HK-2 (cell line): Measurements from ENCODE around the gene HDAC9.

Source experiments
- DNase-seq: peaks from one replicate; pipeline ENCODE4 v3.0.0-alpha.2; 2018; ENCODE audit not compliant: unreplicated experiment

HDAC9 gene

DNA sequence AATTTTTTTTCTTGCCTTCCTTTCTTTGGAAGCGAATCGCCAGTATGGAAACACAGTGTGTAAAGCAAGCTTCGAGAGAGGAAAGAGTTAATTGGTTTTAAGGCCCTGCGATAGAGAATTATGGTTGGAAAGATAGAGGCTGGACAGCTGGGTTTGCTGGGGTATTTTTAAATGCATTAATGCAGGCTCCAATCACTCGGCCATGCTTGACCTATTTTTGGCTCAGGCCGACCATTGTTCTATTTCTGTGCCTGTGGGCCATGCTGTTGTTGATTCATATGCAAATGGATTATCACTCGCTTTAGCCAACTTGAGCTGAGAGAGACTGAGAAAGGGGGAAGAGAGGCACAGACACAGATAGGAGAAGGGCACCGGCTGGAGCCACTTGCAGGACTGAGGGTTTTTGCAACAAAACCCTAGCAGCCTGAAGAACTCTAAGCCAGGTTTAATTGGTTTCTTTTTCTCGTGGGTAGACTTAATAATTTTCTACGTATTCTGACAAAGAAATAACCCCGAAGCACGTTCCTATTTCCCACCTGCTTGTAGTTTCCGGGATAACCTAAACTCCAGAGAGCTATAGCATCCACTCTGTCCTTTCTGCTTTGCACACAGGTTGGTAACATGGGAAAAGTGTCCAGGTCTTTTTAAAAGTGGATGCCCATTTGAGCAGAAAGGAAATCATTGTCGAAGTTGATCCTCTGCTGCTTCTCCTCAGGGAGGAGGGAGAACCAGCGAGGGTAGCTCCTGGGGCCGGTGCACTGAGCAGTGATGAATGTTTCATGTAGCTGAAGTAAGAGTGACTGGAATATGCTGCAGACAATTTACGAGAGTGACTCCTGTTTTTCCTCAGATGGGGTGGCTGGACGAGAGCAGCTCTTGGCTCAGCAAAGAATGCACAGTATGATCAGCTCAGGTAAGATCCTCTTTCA, at the start of gene HDAC9:
TSS of gene HDAC9 (plus strand) at position 338 of the 929 bp plus-strand sequence. CDS start at position 892, 554 bp downstream.
- DNase-seq = peak; percentile 25

DNA sequence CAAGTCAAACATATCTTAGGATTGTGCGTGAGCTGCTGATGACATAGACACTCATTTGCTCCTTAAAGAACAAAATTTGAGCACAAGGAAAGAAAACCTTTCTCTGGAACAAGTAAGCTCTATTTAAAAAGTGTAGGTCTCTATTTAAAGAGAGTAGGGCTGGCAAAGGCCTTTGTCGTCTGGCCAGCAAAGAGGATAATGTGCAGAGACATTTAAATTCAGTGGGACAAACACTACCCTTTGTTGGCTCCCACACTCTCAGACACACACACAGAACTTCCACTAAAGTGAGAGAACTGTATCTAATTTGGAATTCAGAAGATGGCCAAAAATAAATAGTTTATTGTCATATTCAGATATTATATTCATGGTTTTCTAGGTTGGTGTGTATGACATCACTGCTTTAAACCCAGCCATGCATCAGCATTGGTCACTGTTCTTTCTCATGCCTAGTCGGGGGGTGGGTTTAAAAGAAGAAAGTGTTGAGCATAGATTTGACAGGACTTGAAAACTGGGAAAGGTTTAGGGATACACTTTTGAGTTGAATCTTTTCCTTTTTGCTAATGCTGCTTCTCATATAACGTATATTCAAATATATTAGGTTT, 49.5 kb upstream of the HDAC9 start:
- no peak for DNase-seq

DNA sequence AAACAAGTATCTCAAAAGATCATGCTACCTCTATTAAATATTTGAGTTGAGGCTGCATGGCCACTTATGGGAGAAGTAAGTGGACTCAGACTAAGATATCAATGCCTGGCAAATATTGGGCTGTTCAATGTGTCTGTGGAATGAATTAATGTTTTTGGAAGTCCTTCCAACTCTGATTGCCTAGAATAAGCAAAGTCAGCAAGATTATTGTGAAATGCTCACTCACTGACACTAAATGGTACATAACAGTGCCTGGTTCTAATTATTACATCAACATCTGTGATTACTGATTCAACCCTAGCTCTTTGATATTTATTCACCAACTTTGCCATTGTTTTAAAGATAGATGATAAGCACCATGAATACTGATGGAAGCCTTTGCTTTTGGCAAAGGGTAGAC, 45.5 kb upstream of the HDAC9 start:
- DNase-seq = no peak

DNA sequence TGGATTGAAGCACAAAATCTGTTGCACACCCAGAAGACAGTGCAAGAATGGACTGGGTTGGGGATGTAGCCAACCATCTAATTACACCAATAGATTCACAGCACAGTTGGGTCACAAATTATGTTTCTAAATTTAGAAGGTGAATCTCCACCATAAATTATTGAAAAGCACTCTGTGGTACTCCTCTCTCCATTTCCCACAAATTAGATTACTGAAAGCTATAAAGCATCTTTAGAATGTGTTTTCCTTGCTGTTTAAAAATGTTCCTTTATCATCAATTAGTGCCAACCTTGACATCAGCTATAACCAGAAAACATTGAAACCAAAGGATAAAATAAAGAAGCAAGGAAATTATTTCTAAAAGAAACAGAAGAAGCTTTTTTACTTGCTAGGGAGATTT, 39.9 kb upstream of the HDAC9 start:
- DNase-seq = no peak

DNA sequence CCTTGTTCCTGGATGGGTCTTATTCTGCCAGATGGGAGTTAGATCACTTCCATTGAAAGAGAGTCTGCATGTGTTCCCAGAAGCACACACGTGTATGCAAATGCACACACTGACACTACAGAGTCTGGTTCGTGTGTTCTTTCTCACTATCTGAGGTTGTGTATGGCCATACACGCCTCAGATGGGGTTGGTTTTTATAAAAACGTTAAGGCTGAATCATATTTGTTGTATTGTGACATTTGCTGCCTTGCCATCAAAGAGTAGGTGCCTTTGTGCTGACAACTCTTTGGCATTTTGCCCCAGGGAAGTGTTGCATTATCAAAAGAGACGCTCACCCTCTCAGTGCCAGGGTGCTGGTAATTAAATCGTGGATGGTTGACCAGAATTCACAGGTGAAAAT, 37.7 kb upstream of the HDAC9 start:
- DNase-seq = no peak

DNA sequence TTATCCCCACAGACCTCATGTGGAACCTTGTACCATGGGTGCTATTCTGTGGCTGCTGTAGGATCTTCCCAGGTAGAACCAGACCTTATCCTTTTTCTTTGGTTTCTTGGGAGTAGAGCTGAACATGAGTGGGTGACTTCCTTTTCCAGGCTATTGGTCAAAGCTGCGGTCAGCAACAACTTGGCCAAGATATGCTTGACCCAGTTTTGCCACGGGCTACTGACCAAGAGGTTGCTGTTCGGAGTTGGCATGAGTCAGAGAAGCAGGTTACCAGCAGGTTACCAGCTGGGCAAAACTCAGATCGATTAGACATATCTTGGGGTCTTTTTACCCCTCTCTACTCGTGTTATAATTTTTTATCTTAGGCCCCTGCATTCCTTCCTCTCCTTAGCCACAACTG, 36.7 kb upstream of the HDAC9 start:
- DNase-seq = peak; percentile 70

DNA sequence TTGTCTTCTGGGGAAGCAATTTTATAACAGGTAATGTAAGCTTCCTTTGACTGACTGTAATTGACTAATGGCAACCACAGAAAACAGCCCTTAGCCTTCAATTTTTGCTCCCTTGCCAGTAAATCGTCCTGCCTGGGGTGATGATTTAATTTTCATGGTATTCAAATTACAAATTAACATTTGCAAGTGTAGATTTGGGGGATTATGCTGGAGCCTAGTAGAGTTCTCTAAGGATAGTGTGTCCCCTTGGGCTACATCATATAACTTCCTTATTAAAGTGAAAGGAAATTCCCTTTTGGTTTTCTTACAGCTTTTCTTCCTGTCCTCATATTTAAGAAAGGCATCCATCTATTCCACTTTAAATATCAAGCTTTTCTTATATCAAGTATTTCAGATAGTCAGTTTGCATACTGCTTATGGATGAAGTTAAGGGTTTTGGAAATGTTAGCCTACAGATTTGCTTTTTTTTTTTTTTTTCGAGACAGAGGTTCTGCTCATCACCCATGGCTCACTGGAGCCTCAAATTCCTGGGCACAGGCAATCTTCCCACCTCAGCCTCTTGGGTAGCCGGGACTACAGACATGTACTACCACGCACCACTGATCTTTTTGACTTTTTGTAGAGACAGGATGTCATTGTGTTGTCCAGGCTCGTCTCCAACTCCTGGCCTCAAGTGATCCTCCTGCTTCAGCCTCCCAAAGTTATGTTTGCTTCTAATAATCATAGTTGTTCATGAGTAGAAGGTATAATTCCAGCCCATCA, 35.9 kb upstream of the HDAC9 start:
- peak; percentile 17 for DNase-seq

DNA sequence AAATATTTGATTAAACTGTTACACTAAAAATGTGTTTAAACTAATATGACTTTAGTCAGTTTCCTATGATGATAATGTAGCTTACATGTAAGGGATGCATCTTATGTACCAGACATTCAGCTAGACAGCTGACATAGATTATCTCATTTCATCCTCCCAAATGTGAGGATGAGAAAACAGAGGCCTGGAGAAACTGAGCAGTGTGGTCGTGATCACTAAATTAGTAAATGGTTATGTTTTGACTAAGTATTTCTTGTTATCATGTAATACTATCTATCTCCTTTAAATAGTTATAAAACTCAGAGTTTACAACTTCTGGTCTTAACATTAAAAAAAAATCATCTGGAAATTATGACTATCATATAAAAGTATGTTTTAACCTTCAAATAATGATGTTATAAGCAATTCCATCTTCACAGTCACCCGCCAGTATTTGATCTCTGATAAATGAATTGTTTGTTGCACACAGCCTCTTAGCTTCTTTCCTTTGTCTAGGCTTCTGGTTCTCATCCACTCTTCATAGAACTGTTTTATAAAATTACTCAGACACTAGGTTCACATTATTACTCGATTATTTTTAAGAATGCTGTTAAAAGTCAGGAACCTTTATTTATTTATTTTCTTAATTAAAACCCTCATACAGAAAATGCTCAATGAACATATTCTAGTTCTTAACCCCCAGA, 33.6 kb upstream of the HDAC9 start:
- no peak for DNase-seq

DNA sequence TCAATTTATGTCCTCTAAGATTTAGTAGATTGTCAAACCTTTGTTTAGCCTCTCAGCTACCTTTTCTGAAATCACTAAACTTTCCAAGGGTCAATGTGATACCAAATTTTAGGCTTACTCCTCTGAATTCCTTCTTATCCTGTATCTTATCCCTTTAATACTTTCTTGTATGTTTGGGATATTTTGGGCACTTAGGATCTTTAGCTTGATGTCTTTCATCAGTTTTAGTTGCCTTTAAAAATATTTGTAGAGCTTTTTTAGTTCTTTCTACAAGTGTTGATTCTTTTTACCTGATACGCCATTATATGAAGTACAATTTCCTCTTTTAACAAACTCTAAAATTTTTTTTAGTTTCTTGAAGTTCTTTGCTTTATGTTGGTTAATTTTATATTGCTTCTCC, 30.7 kb upstream of the HDAC9 start:
- DNase-seq = no peak

DNA sequence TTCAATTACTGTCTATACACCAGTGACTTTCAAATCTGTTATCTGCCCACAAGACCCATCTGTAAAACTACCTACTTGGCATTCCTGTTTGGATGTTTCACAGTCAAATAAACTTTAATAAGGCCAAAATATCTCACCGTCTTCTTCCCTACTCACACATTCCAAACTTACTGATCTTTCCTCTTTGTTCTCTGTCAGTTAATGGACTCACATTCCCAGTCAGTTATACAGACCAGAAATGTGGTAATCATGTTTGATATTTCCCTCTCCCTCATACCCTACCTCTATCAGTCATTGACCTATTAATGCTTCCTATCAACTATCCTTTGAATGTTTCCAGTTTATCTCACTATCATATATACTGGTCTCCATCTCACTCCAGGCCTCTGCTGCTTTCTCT, 28.5 kb upstream of the HDAC9 start:
- no peak for DNase-seq

DNA sequence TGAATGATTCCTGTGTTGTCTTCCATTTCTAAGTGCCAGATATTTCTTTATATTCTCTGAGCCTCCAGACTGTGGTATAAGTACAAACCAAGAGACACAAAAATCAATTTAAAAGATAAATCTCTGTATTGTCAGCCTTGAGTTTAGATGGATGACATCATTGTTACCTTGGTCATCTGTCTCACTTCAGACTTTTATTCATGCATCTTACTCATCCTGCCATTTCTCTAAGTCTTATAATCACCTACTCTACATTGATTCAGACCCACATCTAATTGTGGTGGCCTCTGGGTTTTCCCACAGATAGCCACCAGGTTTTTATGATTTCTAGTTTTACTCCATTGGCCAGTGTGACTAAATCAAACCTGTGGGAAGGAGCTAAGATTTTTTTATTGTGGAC, 26.8 kb upstream of the HDAC9 start:
- no peak for DNase-seq

DNA sequence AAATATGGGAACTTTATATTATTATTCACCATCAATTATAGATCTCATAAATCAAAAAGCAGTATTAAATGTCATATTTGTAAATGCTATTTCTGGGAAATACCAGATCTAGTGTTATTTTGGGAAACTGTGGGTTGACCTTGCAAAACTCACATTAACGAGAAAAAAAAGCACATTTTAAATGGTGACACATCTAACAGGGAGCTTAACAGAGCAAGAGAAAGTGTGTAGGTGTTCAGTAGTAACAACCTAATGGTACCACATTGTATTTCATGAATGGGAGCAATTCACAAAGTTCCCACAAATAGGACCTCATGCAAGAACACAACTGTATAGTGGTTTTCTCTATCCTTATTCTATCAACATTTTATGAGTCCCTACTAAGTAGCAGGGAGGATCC, 26.2 kb upstream of the HDAC9 start:
- no peak for DNase-seq

DNA sequence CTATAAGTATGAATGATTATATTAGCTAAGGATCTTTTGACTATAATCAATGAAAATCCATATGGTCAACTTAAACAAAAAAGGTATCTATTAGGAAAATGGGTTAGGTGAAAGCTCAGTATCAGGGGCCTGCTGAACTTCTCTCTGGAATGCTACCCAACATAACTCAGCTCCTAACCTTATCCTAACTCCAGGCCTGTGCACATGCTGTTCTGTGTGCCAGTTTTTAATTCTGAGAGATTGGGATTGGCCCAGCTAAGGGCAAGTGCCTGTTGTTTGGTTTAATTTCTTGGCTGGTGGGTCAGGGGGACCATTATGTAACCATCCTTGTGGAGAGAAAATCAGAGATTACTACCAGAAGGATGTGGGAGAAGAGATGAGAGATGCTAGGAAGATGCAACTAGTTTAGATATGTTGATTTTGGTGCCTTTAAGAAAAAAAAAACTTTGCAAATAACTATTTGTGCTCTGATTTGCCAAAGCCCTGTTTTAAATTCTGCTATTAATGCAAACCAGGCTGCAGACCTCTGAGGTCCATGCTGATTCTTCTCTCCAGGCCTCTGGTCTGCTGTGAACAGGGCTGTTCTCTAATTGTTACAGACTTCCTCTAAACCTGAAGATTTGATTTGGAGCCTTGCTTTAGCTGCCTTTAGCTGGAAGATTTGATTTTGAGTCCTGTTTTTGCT, 23.9 kb upstream of the HDAC9 start:
- no peak for DNase-seq

DNA sequence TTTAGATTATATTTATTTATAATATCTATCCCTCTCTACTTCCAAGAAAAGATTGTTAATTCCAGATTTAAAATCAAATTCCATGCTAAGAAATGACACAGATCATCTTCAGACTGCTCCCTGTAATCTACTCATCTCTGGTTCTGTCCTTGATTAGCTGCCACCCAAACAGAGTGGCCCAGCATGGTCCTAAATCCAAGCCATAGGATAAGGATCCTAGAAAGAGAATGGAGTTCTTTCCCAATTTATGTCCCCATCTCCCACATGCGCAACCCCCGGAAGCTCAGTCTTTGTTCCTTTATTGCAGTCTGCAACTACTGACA, 23.4 kb upstream of the HDAC9 start:
- DNase-seq = no peak

DNA sequence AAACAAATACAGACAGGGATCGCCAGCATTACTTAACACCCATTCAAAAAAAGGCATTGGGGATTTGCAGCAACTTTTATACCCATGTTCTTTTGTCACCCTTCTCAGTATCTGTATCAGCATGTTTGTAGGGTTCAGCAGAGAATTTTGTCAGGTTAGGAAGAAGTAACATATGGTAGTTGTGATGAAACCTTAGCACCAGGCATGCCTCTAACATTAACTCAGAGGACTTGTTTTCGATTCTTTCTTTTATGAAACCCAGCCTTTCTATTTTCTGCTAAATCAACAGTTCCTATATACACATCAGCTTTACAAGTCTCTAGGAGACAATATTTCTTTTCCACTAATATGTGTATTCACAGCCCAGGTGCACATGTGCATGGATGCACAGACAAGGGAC, 22.4 kb upstream of the HDAC9 start:
- DNase-seq = no peak

DNA sequence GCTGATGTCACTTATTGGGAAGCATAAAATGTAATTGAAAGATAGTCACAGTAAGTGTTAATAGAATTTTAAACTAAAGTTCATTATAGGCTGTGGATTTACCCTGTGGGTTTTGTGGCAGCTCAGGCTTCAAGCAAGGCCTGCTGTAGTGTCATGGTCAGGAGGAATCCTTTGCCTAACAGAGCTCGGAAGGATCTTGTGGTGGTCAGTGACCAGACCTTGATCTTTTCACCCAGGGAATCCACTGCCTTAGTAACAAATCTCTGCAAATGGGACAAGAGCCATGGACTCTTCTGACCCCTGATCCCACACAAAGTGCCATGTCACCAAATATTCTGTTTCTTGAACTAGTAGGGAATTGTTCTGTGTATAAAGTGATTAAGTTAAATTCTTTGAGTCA, 20.6 kb upstream of the HDAC9 start:
- DNase-seq = no peak

DNA sequence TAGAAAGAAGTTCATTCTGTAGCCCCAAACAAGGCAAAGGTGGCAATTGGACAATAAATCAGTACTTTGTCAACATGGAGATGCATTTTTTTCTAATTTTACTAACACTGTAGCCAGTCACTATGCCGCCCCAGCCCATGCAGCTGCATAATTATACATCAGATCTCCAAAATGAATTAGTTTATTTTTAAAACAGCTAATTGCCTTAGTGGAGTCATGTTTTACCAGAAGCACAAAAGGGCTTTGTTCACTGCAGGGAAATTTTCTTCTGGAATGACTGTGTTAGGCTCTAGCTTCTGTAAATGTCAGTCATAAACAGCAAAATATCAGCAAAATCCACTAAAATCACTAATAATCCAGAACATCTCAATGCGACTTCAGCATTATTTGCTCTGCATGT, 20.1 kb upstream of the HDAC9 start:
- DNase-seq = no peak

DNA sequence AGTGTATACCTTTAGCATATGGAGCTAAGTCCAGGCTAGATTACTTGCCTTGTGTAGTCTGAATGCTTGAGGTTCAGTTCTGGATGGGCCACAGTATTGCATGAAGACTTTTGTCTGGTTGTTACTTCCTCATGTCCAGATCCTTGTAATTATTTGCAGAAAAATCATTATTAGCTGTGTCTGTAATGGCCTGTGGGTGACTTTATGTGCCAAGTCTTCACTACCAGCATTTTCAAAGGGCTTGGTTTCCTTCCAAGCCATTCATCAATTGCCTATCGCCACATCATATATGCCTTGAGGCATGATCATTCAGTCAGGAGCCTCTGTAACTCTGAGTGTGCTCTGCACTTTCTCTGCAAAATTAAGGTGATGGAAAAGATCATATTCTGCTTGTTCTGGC, 13.8 kb upstream of the HDAC9 start:
- no peak for DNase-seq

DNA sequence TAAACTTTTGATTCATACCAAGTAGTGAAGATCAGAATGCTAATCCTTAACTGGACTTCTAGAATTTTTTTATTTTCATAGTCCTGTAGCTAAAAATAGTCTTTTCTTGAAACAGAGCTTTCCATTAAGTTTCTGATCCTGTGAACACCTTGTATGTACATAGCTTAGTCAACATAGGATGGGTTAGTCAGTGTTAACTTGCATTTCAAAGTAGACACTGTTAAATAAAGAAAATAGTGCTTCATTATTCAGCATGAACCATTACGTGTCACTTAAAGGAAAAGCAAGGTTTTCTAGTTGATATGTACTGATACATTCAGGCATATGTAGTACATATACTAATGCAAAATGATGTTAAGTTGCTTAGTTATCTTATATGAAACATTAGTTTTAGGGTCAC, 7.5 kb upstream of the HDAC9 start:
- no peak for DNase-seq

DNA sequence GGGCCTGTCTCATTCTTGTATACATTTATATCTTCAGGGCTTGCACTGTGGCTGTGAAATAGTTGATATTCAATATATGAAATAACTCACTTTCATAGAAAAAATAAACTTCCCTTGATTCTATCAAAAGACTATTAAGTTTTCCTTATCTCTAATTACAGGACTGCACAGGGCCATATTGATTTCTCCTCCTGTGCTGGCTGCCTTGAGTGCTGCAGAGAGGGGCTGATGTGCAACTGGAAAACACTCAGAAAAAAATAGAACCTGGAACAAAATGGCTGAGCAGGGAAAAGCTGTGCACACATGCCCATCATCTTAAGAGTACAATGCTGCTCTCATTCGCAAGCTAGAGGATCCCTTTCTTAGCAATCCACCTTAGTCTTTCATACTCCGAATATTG, 5.9 kb upstream of the HDAC9 start:
- no peak for DNase-seq

DNA sequence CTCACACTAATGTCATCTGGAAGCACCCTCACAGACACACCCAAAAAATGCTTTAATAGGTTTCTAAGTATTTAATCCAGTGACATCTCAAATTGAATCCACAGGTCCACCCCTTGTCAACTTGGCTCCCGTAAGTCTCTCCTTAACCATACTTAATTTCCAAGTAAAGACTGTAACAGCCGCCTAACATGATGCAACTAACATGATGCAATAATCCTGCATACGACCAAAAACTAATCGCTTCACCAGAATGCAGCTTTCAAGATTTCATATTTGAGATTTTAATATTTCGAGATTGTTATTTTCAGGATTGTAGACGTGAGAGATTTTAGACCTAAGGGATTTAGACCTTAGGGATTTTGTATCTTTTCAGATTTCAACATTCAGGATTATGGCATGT, 3.7 kb upstream of the HDAC9 start:
- DNase-seq = no peak

DNA sequence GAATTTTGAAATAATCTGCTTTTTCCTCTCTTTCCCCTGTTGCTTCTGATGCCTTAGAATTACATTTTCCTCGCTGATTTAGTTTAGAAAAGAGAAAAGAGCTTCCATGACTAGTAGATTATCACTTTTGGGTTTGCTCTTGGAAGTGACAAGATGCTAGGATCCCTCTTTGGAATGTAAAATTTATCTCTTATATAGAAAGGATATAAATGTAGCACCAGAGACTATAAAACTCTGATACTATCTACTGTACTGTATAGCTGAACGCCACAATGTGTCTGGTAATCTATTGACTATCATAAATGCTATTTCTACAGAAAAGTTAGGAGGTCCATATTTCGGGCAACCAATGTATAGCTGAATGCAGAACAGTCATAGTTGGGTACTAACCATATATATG, 1.1 kb upstream of the HDAC9 start:
- DNase-seq = no peak
